HG02938 (cell line): ENCODE data around the gene CSK.

Source experiments
- ATAC-seq: cut with Tn5 transposase; IDR thresholded peaks from one replicate; pipeline ENCODE4 v1.9.1; 2021; ENCODE audit warnings: mild to moderate bottlenecking, moderate library complexity; ENCODE audit not compliant: unreplicated experiment

CSK gene

DNA sequence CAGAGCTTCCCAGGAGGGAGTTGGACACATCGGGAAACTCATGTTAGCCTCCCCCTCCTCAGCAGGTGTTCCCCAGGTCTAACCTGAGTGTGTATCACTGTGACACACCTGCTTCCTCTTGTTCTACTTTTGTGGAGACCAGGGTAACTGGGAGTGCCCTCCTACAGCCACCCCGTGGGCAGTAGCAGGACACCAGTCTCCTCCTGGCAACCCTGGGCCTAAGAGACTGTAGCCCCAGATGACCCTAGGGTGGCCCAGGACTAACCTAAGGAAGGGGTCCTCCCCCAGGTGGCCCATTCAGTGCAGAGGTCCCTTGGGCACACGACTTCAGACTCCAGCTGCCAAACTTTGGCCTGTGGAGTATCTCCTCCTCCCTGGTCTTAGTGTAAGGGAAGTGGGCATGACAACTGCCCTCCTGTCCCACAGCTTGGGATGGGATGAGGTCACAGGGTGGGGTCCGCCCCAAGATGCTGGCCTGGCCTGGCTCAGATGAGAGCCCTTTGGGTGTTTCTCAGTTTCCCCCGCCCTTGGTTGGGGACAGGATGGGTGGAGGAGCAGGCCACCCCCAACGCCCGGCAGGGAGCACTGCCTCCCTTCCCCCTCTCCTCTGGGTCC, 4.8 kb downstream of the CSK start:
- no peak for ATAC-seq

DNA sequence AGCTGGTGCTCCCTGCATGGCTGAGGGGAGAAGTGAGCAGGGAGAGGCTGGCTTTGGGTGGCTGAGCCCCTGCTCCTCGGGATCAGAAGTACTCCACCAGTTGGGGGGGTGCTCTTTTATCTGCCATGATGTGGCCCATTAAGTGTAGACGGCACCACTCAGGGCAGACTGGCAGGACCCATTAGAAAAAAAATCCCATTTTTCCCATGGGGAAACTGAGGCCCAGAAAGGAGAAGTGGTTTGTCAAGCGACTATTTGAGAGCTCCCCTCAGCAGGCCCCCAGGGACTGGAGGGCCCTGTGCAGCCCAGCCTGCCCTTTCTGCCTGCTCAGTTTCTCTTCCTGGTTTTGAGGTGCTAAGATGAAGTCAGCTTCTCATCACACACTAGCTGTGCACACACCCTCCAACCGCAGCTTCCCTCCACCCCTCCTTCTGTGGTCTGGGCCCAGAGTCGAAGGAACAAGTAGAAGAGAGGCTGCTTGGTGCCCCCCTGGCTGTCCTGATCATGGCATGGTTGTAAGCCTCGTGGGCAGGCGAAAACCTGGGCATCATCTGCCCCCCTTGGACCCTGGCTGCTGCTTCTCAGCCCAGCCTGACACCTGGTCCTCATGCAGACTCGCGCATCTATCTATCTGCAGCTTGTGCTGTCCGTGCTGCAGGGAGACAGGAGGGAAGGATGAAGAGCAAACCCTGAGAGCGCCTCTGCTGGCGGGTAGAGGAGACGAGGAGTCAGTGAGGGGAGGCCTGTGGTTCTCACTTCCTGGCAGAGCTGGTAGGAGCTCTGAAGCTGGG, 5.6 kb downstream of the CSK start:
- ATAC-seq, result peak; percentile 51

DNA sequence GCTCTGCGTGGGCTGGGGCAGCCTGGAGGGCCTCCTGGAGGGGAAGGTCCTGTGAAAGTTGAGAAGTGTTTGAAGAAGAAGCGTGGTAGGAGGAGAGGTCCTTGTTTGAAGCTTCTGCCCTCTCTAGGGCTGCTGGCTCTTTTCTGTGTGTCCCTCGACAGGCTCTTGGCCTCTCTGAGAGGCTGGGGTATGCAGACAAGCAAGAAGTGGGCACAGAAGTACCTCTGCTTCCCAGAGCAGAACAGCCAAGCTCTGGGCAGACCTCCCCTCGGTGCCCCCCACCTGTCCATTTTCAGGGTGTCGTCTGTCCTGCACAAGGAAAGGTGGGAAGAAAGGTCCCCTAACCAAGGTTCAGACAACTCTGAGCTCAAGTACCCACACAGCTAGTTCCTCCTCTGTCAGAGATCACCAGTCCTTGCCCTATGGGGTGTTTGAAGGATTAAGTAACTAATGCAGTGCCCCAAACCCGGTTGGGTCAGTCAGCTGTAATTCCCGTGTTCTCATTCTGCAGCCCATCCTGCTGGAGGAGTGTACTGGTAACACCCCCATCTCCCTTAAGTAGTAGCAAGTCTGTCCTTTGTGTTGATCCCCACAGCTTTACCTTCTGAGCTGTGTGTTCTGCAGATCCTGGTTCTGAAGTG, 6.3 kb downstream of the CSK start:
- no peak for ATAC-seq

DNA sequence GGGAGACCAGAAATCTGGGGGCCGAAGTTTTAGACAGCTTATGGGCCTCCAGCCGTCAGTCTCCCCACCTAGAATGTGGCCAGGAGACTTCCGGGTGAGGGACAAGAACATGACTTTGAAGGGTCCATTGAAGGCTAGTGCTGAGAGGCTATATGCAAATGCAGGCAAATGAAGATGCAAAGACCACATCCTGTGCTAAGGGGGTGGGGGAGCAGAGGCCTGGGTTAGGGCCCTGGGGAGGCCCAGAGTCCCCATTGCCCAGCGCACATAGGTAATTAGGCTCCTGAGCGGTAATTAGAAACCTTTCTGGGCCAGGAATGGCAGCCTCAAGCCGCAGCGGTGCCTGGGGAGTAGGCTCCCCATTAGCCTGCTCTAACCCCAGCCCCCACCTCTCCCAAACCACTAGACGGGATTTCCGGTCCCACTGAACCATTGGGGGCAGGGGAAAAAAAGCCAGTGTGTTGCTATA, 6.8 kb downstream of the CSK start:
- ATAC-seq, result peak; percentile 28

DNA sequence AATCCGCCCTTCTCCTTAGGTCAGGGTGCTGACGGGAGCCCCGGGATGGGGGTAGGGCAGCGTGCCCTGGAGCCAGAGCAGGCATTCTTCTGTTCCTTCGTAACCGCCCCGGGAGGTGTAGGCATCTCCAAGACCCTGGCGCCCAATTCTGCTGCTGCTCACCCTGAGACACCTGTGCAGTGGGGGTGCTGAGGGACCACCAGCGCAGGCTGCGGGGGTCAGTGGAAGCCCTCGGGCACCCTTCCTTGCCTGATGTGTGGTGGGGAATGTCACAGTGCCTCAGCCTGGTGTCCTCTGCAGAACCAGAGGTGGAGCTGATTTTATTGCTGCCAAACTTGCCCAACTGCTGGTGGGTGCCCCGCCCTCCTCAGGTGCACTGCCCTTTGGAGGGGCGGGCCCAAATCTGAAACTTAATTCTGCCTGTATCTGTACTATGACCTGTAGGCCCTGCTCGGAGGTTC, 7.3 kb downstream of the CSK start:
- no peak for ATAC-seq

DNA sequence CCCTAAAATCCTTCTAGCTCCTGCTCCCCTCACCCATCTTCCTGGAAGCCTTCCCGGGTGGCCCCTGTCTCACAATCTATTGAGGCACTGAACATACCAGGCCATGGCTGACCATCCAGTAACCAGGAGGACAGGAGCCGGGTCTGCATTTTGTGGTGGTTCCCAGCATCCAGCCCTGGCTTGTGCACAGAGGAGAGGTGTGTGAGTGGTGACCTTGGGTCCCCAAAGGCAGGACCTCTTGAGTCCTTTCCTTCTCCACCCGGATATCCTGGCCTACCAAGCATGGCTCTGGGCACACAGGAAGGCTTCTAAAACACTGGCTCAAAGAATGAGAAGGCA, 7.8 kb downstream of the CSK start:
- no peak for ATAC-seq

DNA sequence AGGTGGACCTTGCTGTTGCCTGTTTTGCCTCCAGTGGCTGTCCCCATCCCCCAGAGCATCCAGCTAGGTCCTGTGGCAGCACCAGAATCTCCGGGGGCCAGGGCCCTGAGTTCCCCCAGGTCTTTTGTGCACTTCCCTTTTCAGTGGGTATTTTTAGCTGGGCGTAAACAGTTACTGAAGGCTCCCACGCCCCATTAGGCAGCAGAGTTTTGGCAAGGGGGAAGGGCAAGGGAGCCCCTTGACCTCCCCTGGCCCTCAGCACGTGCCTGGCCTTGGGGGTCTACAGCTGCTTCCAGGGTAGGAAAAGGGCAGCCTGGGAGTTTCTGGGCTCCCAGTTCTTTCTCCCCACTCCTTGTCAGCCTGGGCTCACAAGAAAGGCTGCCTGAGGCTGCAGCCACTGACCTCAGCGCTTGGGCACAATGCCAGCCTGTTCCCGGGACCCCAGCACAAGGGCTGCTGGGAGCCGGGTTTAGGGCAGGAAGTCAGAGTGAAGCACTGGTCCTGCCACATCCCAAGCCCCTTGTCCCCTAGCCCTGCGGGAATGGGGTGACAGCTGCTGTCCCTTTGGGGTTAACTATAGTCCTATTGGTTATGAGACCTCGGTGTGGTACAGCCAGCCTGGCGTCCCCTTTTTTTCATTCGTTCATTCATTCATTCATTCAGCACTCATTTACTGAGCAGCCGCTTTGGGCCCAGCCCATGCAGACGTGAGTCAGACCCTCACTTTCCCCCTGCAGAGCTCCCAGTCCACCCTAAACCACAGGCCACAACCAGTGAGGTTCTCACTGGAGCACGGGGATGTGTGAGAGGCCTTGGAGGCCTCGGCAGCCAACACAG, 8.4 kb downstream of the CSK start:
- ATAC-seq, result no peak

DNA sequence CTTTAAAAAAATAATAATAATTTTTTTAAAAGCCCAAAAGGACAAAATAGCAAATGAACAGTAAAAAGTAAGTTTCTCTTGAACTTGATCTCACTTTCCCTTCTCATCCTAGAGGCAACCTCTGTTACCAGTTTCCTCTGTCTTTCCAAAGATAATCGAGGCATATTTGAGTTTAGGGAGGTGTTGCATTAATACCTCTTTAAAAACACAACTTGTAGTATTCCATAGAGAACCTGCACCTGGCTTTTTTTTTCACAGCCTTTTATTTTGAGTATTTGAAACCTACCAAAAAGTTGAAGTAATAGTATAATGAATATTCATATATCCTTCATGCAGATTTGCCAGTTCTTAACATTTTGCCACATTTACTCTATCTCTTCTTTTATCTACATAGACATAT, 9.1 kb downstream of the CSK start:
- ATAC-seq, result no peak

DNA sequence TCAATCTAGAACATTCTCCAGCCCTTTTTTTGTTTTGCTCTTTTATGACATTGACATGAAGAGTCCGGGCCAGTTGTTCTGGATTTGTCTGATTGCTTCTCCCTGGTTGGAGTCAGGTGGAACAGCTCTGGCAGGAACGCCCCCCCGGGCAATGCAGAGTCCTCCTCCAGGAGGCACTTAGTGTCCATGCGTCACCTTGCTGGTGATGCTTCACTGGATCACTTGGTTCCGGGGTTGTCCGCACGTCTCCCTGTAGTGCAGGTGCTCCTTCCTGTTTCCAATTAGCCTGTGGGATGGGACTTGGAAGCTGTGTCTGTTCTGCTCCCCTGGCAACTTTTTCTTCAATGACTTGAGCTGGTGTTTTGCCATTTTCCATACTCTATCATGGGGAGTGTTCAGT, 9.8 kb downstream of the CSK start:
- ATAC-seq, result no peak

DNA sequence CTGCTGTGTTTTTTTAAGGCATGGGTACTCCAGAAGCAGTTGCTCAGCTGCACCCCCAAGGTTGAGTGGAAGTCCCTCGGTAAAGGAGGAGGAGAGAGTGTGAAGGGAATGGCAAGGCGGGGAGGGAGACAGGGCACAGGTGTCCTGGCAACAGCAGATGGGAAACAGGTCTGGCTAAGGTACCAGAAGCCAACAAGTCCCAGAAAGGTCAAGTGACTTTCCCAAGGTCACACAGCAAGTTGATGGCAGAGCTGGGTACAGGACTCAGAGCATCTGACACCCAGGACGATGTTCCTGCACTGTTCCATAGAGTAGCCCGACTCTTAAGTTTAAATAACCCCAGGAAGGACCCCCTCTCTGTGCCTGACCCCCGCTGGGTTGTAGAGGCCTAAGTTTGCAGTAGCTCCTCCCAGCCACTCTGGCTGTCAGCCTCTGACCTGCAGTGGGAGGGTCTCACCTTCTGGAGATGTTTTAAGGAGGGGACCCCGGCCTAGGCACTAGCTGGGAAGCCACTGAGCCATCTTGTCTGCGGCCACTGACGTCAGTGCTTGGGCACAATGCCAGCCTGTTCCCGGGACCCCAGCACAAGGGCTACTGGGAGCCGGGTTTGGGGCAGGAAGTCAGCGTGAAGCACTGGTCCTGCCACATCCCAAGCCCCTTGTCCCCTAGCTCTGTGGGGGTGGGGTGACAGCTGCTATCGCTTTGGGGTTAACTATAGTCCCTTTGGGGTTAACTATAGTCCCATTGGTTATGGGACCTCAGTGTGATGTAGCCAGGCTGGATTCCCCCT, 10.5 kb downstream of the CSK start:
- no peak for ATAC-seq

DNA sequence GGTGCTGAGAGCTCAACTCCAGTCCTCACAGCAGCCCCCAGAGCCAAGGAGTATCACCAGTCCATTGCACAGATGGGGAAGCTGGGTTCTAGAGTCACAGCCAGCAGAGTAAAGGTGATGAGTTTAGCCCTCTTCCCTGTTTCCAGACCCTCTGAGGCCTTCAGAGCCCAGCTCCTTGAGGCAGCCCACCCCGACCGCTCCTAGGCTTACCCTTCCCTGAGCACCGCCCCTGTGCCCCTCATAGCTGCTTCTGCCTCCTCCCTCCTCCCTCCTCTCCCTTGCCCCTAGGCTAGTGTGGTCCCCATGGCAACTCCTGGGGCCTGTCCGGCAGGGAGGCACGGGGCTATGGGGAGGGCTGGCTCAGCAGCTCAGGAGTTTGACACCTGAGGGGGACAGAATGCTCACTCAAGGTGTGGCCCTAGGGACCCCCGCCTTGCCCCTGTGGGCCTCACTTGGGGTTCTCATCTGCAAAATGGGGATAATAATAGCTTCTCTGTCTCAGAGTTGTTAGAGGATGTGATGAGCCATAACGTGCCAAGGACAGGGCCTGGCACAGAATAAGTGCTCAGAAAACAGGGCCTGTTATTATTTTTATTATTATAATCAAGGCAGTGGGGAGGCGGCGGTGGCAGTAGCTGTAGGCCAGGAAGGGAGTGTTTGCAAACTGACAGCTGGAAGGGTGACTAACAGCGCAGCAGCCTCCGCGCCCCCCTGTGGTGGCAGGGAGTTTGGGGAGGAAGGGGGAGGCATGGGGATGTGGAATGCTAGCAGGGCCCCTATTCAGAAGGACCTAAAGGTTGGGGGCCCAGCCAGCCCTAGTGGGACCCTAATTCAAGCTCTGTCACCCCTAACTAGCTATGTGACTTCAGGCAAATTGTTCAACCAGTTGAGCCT, 11.5 kb downstream of the CSK start:
- no peak for ATAC-seq

DNA sequence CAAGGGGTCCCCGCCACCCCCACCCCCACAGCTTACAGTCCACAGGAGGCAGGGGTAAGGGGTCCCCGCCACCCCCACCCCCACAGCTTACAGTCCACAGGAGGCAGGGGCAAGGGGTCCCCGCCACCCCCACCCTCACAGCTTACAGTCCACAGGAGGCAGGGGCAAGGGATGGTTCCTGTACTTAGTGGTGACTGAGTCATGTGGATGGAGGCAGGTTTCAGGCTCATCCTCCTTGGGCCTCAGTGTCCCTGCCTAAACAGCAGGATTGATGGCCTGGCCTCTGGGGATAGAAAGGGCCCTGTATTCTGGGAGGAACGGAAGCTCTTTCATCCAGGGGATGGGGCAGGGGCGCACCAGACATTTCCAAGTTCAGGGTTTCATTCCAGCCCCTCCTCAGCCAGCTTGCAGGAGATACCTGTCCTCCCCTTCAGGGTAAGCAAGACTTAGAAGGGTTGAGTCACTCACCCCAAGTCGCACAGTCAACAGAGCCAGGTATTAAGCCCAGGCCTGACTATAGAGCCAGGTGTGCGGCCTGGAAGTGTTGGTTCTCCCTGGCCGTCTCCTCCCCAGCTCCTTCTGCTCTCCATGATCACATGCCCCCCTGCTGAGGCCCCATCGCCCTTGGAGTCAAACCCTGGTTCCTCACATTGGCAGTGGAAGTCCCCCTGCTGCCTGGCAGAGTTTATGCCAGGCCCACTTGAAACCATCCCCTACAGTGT, 12.5 kb downstream of the CSK start:
- ATAC-seq, result no peak

DNA sequence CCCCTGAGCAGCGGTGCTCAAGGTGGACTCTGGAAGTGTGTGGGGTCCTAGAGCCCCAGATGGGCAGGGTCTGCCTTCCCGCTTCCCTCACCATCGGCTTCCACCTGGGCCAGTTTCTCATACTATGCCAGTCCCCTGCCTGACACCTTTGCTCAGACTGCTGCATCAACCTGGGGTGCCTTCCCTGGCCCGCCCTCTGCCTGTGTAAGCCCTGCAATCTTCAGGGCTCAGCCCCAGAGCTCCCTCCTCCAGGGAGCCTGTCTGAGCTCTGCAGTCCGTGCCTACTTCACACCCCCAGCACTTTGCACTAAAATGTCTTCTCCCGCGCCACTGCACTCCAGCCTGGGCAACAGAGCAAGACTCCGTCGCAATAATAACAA, 13.1 kb downstream of the CSK start:
- ATAC-seq, result no peak

DNA sequence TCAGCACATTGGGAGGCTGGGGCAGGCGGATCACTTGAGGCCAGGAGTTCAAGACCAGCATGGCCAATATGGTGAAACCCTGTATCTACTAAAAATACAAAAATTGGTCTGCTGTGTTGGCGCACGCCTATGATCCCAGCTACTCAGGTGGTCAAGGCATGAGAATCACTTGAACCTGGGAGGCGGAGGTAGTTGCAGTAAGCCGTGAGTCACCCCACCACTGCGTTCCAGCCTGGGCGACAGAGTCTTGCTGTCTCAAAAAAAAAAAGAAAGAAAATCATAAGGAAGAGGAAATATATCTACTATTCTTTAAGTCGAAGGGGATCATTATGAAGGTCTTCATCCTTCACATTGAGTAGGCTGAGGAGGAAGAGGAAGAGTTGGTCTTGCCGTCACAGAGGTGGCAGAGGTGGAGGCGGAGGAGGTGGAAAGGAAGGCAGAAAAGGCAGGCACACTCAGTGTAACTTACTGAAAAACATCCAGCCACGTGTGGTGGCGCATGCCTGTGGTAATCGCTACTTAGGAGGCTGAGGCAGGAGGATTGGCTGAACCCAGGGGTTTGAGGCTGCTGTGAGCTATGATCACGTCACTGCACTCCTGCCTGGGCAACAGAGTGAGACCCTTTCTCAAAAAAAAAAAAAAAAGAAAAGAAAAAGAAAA, 14.2 kb downstream of the CSK start:
- ATAC-seq, result no peak

DNA sequence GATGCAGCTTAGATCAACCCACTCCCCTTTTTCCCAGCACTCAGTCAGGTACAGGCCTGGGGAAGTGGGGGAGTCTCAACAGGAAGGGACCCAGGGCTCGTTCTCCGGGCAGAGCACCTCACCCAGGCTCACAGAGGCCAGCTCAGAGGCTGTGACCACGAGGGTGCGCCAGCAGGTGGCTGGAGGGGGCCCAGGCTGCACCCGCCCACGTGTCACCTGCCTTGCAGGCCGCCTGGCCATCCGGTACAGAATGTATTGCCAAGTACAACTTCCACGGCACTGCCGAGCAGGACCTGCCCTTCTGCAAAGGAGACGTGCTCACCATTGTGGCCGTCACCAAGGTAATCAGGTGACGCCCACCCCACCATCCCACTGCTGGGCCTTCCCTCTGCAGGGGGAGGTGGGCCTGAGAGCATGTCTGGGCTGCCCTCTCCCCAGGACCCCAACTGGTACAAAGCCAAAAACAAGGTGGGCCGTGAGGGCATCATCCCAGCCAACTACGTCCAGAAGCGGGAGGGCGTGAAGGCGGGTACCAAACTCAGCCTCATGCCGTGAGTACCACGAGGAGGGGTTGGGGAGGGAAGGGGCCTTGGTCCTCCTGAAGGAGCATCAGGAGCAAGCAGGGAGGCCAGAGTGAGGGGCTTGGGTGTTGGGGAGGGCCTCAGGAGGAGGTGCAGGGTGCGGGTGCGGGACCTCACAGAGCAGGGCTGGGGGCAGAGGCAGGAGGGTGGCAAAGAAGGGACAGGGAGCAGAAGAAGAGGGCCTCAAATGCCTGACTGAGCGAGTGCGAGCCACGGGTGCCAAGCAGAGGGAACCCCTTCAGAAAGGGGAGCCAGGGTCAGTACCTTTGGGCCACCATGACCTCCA, 16.7 kb downstream of the CSK start:
- no peak for ATAC-seq

DNA sequence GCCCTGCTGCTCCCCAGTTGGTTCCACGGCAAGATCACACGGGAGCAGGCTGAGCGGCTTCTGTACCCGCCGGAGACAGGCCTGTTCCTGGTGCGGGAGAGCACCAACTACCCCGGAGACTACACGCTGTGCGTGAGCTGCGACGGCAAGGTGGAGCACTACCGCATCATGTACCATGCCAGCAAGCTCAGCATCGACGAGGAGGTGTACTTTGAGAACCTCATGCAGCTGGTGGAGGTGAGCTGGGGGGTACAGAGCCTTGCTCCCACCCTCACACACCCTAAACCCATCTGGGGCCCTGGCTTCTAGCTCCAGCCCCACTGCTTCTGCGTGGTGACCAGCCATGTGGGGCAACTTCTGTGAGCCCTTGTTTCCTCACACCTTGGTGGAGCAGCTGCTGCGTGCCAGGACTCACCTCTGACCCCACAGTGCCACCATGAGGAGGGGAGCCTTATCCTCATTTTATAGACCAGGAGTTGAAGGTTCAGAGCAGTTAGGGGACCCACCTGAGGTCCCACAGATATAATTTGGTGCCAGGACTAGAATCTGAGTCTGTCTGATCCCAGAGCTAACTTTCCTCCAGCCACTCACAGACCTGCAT, 17.5 kb downstream of the CSK start:
- ATAC-seq, result peak; percentile 11
